ENCODE measurements around the gene NUTM1. TPM values are rescaled to one million over a fixed set of nuclear protein-coding genes. Genes with fewer than 3 reads are reported as not detected.
A peak's percentile ranks its signal among the peaks of the same experiment; 100 is the strongest.

Gene NUTM1
- total RNA-seq, 2 experiments from 2014 or later: not detected

GRCh38 chr15:34362047-34362773 is 19.1 kb downstream of the NUTM1 start:
- no peak overlapping the region for H3K4me3 ChIP-seq (ENCODE audit: low read length)
- H3K4me1 ChIP-seq (ENCODE audit: insufficient read depth, low read length): peaks cover 23% of the 10 kb centered on the region
- H3K36me3 Mint-ChIP-seq (ENCODE audit: low read depth): peaks cover 68% of the 10 kb centered on the region
- no peak for DNase-seq
- H3K36me3 ChIP-seq (ENCODE audit: insufficient read depth, low read length): peaks cover 65% of the 10 kb centered on the region
- peaks cover 33% of the 10 kb centered on the region for H3K4me1 Mint-ChIP-seq (ENCODE audit: low read depth)
- intact Hi-C loops (cut with DNase I, micrococcal nuclease): no loop called here
- ChIA-PET POLR2A (interaction anchor here (1.2 kb wide), 1 partner anchor 19 kb away, joined by 3 read pairs; the partner anchor contains the start of genes NOP10 and NUTM1), CTCF (interaction anchor here (1.2 kb wide), 1 partner anchor 120 kb away, joined by 3 read pairs; no protein-coding TSS in a partner anchor)
- H3K27me3 Mint-ChIP-seq: no peaks in the 10 kb centered on the region
- ATAC-seq (ENCODE audit: poor library complexity): no peak
- H3K4me3 Mint-ChIP-seq: no peak overlapping the region
- TF ChIP-seq CTCF (IDR thresholded peaks at IDR 0.05): no peak
- peak overlapping the region; percentile 18 for H3K27ac Mint-ChIP-seq
- no peaks in the 10 kb centered on the region for H3K27me3 ChIP-seq (ENCODE audit: control insufficient read depth in 1 of 2, insufficient read depth in 2 of 2, low read length in 2 of 2)
- no peak overlapping the region for H3K27ac ChIP-seq (ENCODE audit: low read depth in 1 of 2, low read length in 2 of 2)
- no peaks in the 10 kb centered on the region for H3K9me3 ChIP-seq (ENCODE audit: control insufficient read depth in 1 of 2, insufficient read depth in 1 of 2, low read length in 2 of 2)
- H3K9me3 Mint-ChIP-seq: no peaks in the 10 kb centered on the region

GRCh38 chr15:34364041-34364440 is 20.9 kb downstream of the NUTM1 start:
- no peak for TF ChIP-seq CTCF (IDR thresholded peaks at IDR 0.05)
- Mint-ChIP-seq H3K4me1 (ENCODE audit: low read depth) (peaks cover 44% of the 10 kb centered on the region), H3K27me3 (no peaks in the 10 kb centered on the region), H3K36me3 (ENCODE audit: low read depth) (peaks cover 54% of the 10 kb centered on the region), H3K9me3 (no peaks in the 10 kb centered on the region), H3K4me3 (no peak overlapping the region), H3K27ac (no peak overlapping the region)
- ATAC-seq (ENCODE audit: poor library complexity) (no peak), DNase-seq (no peak)
- Histone ChIP-seq H3K4me1 (ENCODE audit: insufficient read depth, low read length) (peaks cover 39% of the 10 kb centered on the region), H3K36me3 (ENCODE audit: insufficient read depth, low read length) (peaks cover 48% of the 10 kb centered on the region), H3K27me3 (ENCODE audit: control insufficient read depth in 1 of 2, insufficient read depth in 2 of 2, low read length in 2 of 2) (no peaks in the 10 kb centered on the region), H3K4me3 (ENCODE audit: low read length) (no peak overlapping the region), H3K9me3 (ENCODE audit: control insufficient read depth in 1 of 2, insufficient read depth in 1 of 2, low read length in 2 of 2) (no peaks in the 10 kb centered on the region), H3K27ac (ENCODE audit: low read depth in 1 of 2, low read length in 2 of 2) (no peak overlapping the region)
- intact Hi-C loops (cut with DNase I, micrococcal nuclease): no loop called here
- POLR2A ChIA-PET: no interaction called here
- CTCF ChIA-PET: interaction anchor here (1.3 kb wide), 1 partner anchor 20 kb away, joined by 5 read pairs; no protein-coding TSS in a partner anchor

- ATAC-seq (ENCODE audit: poor library complexity) (no peak), DNase-seq (peak in 4 of 14 experiments; percentile 11 to 50 (median 15))
- Histone ChIP-seq H3K27ac (ENCODE audit: low read depth in 1 of 2, low read length in 2 of 2) (peak overlapping the region in 1 of 2 donors; percentile 48), H3K27me3 (ENCODE audit: control insufficient read depth in 1 of 2, insufficient read depth in 2 of 2, low read length in 2 of 2) (no peaks in the 10 kb centered on the region), H3K36me3 (ENCODE audit: insufficient read depth, low read length) (peaks cover 36% of the 10 kb centered on the region), H3K9me3 (ENCODE audit: control insufficient read depth in 1 of 2, insufficient read depth in 1 of 2, low read length in 2 of 2) (no peaks in the 10 kb centered on the region), H3K4me3 (ENCODE audit: low read length) (peak overlapping the region; percentile 94), H3K4me1 (ENCODE audit: insufficient read depth, low read length) (peaks cover 40% of the 10 kb centered on the region)
- intact Hi-C loops (cut with DNase I, micrococcal nuclease): loop anchor here in 1 of 2 experiments (5.0 kb wide), 5 partner anchors 33 to 1238 kb away; partner anchors contain the start of genes AQR and EMC4
- CTCF ChIA-PET: interaction anchor here (0.6 to 3.9 kb wide), 3 partner anchors 22 to 155 kb away, joined by 4 to 49 read pairs (median 6); partner anchors contain the start of genes KATNBL1, NOP10 and NUTM1
- no peak for TF ChIP-seq CTCF (IDR thresholded peaks at IDR 0.05)
- POLR2A ChIA-PET: interaction anchor here (0.7 to 3.7 kb wide), 6 partner anchors 11 to 326 kb away, joined by 3 to 72 read pairs (median 36); partner anchors contain the start of genes AVEN, NOP10, NUTM1 and SLC12A6
- Mint-ChIP-seq H3K4me1 (ENCODE audit: low read depth) (peaks cover 44% of the 10 kb centered on the region), H3K36me3 (ENCODE audit: low read depth) (peaks cover 43% of the 10 kb centered on the region), H3K27me3 (no peaks in the 10 kb centered on the region), H3K27ac (peak overlapping the region; percentile 92), H3K9me3 (no peaks in the 10 kb centered on the region), H3K4me3 (peak overlapping the region; percentile 97)
These were observed 22.1 kb downstream of the NUTM1 start for GRCh38 chr15:34365091-34365825.
